Measurements from ENCODE around the gene XPR1. TPM values are rescaled to one million over a fixed set of nuclear protein-coding genes. Genes with fewer than 3 reads are reported as not detected.
"Not testable (repeated sequence)": the region's sequence is repeated elsewhere in the genome, so short reads cannot be mapped to it uniquely, and the experiment has no call there.

XPR1 gene
- total RNA-seq, 2 experiments from 2014 or later = 19.9 to 20.5 TPM

GRCh38 chr1:180639871-180640270 is 8.0 kb downstream of the XPR1 start:
- Mint-ChIP-seq H3K36me3 (ENCODE audit: low read depth) (peaks cover 4% of the 10 kb centered on the region), H3K27me3 (no peaks in the 10 kb centered on the region), H3K27ac (no peak overlapping the region), H3K9me3 (no peaks in the 10 kb centered on the region), H3K4me3 (no peak overlapping the region), H3K4me1 (no peaks in the 10 kb centered on the region)
- DNase-seq = no peak
- ChIA-PET POLR2A (no interaction called here), CTCF (no interaction called here)

GRCh38 chr1:180640531-180640949 is 8.7 kb downstream of the XPR1 start:
- Mint-ChIP-seq H3K4me3 (no peak overlapping the region), H3K27me3 (no peaks in the 10 kb centered on the region), H3K9me3 (no peaks in the 10 kb centered on the region), H3K36me3 (ENCODE audit: low read depth) (peaks cover 4% of the 10 kb centered on the region), H3K4me1 (no peaks in the 10 kb centered on the region), H3K27ac (no peak overlapping the region)
- ChIA-PET POLR2A (interaction anchor here (1.0 kb wide), 1 partner anchor 9 kb away, joined by 3 read pairs; no protein-coding TSS in a partner anchor), CTCF (interaction anchor here (1.0 kb wide), 1 partner anchor 125 kb away, joined by 4 read pairs; no protein-coding TSS in a partner anchor)
- DNase-seq = no peak

DNA sequence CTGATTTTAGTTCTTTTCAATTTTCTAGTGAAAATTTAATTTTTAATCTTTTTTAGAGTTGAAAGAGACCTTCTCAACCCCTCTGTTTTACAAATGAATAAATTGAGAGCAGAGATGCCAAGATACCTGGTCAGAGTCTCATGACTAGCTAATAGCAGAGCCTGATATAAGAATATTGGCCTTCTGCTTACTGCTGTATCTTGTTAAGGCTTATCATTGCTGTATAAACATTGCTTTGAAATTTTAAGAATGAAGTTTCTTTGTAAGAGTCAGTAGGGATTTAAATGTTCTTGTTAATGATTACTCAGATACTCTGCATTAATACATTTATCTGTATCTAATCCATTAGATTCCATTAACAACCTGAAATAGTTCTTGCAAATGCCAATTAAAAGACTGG is 9.8 kb downstream of the XPR1 start:
- Mint-ChIP-seq H3K27me3 (no peaks in the 10 kb centered on the region), H3K27ac (no peak overlapping the region), H3K4me3 (no peak overlapping the region), H3K4me1 (peaks cover 9% of the 10 kb centered on the region), H3K9me3 (no peaks in the 10 kb centered on the region), H3K36me3 (ENCODE audit: low read depth) (peaks cover 4% of the 10 kb centered on the region)
- no peak for DNase-seq
- ChIA-PET CTCF (interaction anchor here (1.6 kb wide), 1 partner anchor 221 kb away, joined by 4 read pairs; no protein-coding TSS in a partner anchor), POLR2A (interaction anchor here (1.0 kb wide), 1 partner anchor 10 kb away, joined by 3 read pairs; no protein-coding TSS in a partner anchor)

DNA sequence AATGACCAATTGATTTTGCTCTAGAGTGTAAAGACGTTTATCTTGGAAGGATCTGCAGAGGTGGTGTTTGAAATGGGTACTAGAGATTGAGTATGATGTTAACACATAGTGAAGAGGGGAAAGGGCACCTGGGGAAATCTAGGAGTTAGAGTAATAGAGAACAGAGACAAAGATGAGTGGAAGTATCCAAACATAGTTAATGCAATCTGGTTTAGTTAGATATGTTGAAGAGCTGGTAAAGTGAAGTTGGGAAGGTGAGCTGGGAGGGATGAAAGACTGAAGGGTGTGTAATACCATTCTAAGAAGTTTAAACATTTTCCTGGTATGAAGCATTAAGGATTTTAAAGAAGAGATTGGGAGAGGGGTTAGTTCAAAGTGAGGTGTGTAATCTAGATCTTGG is 11.0 kb downstream of the XPR1 start:
- DNase-seq = no peak
- H3K27me3 Mint-ChIP-seq = no peaks in the 10 kb centered on the region
- no peaks in the 10 kb centered on the region for H3K9me3 Mint-ChIP-seq
- ChIA-PET POLR2A (no interaction called here), CTCF (interaction anchor here (1.6 kb wide), 1 partner anchor 219 kb away, joined by 4 read pairs; no protein-coding TSS in a partner anchor)
- H3K36me3 Mint-ChIP-seq (ENCODE audit: low read depth) = peaks cover 4% of the 10 kb centered on the region
- H3K27ac Mint-ChIP-seq = no peak overlapping the region
- H3K4me3 Mint-ChIP-seq = no peak overlapping the region
- peaks cover 9% of the 10 kb centered on the region for H3K4me1 Mint-ChIP-seq

DNA sequence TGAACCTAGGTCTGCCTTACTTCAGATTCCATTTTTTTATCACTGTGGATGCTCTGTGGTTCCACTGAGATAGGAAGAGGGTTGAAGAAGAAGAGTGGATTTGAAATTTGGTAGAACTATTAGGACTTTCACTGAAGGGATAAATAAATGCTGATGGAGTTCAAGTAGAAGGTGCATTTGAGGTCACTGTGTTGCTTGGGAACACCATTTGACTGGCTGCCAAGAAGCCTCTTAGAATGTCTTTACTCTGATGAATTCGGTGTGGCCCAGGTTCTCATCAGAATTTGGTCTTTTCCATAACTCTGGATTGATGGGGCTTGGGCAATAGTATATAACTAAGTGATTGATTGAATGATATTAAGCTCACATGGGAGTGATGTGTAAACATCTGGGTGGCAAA is 11.9 kb downstream of the XPR1 start:
- CTCF ChIA-PET = no interaction called here
- POLR2A ChIA-PET = no interaction called here

DNA sequence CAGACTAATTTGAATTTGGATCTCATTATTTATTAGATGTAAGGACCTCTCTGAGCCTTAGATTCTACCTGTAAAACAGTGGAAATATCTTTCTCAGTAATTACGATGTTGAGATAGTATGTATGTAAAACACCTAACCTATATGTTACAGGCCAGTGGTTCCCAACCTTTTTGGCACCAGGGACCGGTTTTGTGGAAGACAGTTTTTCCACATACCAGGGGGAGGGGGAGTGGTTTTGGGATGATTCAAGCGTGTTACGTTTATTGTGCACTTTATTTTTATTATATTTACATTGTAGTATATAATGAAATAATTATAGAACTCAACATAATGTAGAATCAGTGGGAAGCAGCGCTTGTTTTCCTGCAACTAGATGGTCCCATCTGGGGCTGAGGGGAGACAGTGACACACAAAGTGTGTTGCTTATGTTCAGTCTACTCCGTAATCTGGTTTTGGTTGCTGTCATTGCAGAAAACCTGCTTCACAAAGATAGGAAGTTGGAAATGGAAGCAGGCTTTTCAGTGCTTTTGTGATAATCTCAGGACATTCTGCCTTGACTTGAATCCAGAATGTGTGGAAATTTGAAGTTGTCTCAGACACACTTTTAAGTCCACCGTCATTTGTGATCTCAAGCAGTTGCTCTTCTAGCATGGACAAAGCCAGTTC is 12.8 kb downstream of the XPR1 start:
- Mint-ChIP-seq H3K4me3 (no peak overlapping the region), H3K27ac (no peak overlapping the region), H3K4me1 (peaks cover 9% of the 10 kb centered on the region), H3K27me3 (no peaks in the 10 kb centered on the region), H3K36me3 (ENCODE audit: low read depth) (peaks cover 4% of the 10 kb centered on the region), H3K9me3 (no peaks in the 10 kb centered on the region)
- CTCF ChIA-PET = no interaction called here
- no peak for DNase-seq
- POLR2A ChIA-PET = interaction anchor here (0.7 kb wide), 1 partner anchor 11 kb away, joined by 3 read pairs; no protein-coding TSS in a partner anchor

More for the DNA sequence above, 11.9 kb downstream of the XPR1 start:
- DNase-seq = no peak
- Mint-ChIP-seq H3K27ac (no peak overlapping the region), H3K9me3 (no peaks in the 10 kb centered on the region), H3K27me3 (no peaks in the 10 kb centered on the region), H3K4me1 (peaks cover 9% of the 10 kb centered on the region), H3K4me3 (no peak overlapping the region), H3K36me3 (ENCODE audit: low read depth) (peaks cover 4% of the 10 kb centered on the region)

DNA sequence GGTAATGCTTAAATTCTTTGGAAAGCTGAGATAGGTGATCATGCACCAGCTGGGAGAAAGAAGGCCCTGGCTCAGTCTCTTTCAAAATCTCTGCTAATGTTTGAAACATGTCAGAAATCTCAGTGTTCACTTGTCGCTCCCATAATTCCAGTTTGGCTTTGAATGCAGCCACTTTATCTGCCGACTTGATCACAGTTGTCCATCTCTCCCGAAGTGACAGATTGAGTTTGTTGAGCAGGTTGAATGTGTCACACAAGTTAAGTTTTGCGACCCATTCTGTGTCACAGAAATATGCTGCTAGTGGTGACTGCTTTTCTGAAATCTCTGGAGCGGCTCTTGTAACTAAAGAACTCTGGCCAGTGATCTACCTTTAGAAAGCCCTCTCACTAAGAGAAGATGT is 13.4 kb downstream of the XPR1 start:
- H3K36me3 Mint-ChIP-seq (ENCODE audit: low read depth); CTCF ChIA-PET; H3K4me1 Mint-ChIP-seq; H3K27me3 Mint-ChIP-seq; H3K27ac Mint-ChIP-seq; H3K4me3 Mint-ChIP-seq; H3K9me3 Mint-ChIP-seq; DNase-seq: not testable (repeated sequence)
- POLR2A ChIA-PET = interaction anchor here (0.7 to 1.1 kb wide), 2 partner anchors 10 to 14 kb away, joined by 3 read pairs; no protein-coding TSS in a partner anchor

DNA sequence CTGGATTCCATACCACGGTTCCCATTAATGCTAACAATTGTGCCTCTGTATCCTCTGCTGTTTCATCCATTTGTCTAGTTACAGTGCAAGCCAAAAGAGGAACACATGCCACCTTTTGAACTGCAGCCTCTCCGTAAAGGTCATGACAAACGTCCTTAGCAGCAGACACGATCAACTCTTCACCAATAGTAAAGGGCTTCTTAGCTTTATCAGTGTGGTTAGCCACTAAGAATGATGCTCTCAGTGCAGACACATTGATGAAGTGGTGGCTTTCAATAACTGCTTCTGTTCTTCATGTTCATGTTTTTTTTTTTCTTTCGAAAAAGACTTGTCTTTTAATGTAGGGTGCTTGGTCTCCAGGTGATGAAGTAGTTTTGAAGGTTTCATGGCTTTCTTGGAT is 14.3 kb downstream of the XPR1 start:
- ChIA-PET CTCF (no interaction called here), POLR2A (interaction anchor here (1.1 kb wide), 1 partner anchor 15 kb away, joined by 3 read pairs; no protein-coding TSS in a partner anchor)
- Mint-ChIP-seq H3K4me1 (peaks cover 9% of the 10 kb centered on the region), H3K27ac (no peak overlapping the region), H3K27me3 (no peaks in the 10 kb centered on the region), H3K9me3 (peaks cover 4% of the 10 kb centered on the region), H3K36me3 (ENCODE audit: low read depth) (peaks cover 7% of the 10 kb centered on the region), H3K4me3 (no peak overlapping the region)
- DNase-seq = no peak

- Mint-ChIP-seq H3K27ac (no peak overlapping the region), H3K9me3 (peaks cover 4% of the 10 kb centered on the region), H3K36me3 (ENCODE audit: low read depth) (peaks cover 7% of the 10 kb centered on the region), H3K27me3 (no peaks in the 10 kb centered on the region), H3K4me1 (peaks cover 9% of the 10 kb centered on the region), H3K4me3 (no peak overlapping the region)
- ChIA-PET POLR2A (no interaction called here), CTCF (no interaction called here)
- no peak for DNase-seq
Measured at GRCh38 chr1:180646547-180646946, 14.7 kb downstream of the XPR1 start.

- Mint-ChIP-seq H3K9me3 (peaks cover 15% of the 10 kb centered on the region), H3K27ac (no peak overlapping the region), H3K4me3 (no peak overlapping the region), H3K36me3 (ENCODE audit: low read depth) (peaks cover 10% of the 10 kb centered on the region), H3K4me1 (no peaks in the 10 kb centered on the region), H3K27me3 (no peaks in the 10 kb centered on the region)
- CTCF ChIA-PET = interaction anchor here (1.2 kb wide), 1 partner anchor 17 kb away, joined by 4 read pairs; no protein-coding TSS in a partner anchor
- POLR2A ChIA-PET = interaction anchor here (0.8 kb wide), 1 partner anchor 81 kb away, joined by 3 read pairs; no protein-coding TSS in a partner anchor
- DNase-seq = no peak
Measured at GRCh38 chr1:180652792-180653191, 21.0 kb downstream of the XPR1 start.

GRCh38 chr1:180662709-180663108 is 30.9 kb downstream of the XPR1 start:
- H3K4me1 Mint-ChIP-seq = no peaks in the 10 kb centered on the region
- peaks cover 67% of the 10 kb centered on the region for H3K36me3 Mint-ChIP-seq (ENCODE audit: low read depth)
- no peak overlapping the region for H3K4me3 Mint-ChIP-seq
- no peaks in the 10 kb centered on the region for H3K27me3 Mint-ChIP-seq
- ChIA-PET POLR2A (no interaction called here), CTCF (no interaction called here)
- H3K9me3 Mint-ChIP-seq = peaks cover 53% of the 10 kb centered on the region
- H3K27ac Mint-ChIP-seq = no peak overlapping the region
- DNase-seq = no peak

DNA sequence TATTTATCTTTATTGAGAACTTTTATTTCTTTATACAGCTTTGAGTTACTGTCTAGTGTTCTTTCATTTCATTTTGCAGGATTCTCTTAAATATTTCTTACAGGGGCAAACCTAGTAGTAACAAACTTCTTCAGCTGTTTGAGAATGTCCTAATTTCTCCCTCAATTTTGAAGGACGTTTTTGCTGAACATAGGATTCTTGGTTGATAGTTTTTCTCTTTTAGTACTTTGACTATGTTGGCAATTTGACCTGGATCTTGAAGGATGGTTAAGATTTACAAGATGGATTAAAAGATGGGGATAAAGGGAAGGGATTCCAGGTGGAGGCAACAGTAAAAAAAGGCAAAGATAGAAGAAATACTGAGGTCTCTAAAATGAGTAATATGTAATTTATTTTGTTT is 38.9 kb downstream of the XPR1 start:
- Mint-ChIP-seq H3K4me1 (peaks cover 6% of the 10 kb centered on the region), H3K27me3 (no peaks in the 10 kb centered on the region)

GRCh38 chr1:180672105-180672504 is 40.3 kb downstream of the XPR1 start:
- no peak for DNase-seq
- Mint-ChIP-seq H3K4me3 (no peak overlapping the region), H3K27ac (no peak overlapping the region), H3K27me3 (no peaks in the 10 kb centered on the region), H3K4me1 (peaks cover 6% of the 10 kb centered on the region), H3K36me3 (ENCODE audit: low read depth) (peaks cover 32% of the 10 kb centered on the region), H3K9me3 (peaks cover 22% of the 10 kb centered on the region)
- ChIA-PET POLR2A (no interaction called here), CTCF (no interaction called here)

More for the DNA sequence above, 38.9 kb downstream of the XPR1 start:
- POLR2A ChIA-PET = no interaction called here
- Mint-ChIP-seq H3K4me3 (no peak overlapping the region), H3K27ac (no peak overlapping the region), H3K36me3 (ENCODE audit: low read depth) (peaks cover 40% of the 10 kb centered on the region), H3K9me3 (peaks cover 28% of the 10 kb centered on the region)
- CTCF ChIA-PET = no interaction called here
- no peak for DNase-seq

GRCh38 chr1:180672505-180672904 is 40.7 kb downstream of the XPR1 start:
- Mint-ChIP-seq H3K36me3 (ENCODE audit: low read depth) (peaks cover 28% of the 10 kb centered on the region), H3K27me3 (no peaks in the 10 kb centered on the region)
- POLR2A ChIA-PET = no interaction called here

More at GRCh38 chr1:180672505-180672904, 40.7 kb downstream of the XPR1 start:
- Mint-ChIP-seq H3K4me1 (peaks cover 6% of the 10 kb centered on the region), H3K27ac (no peak overlapping the region), H3K4me3 (no peak overlapping the region), H3K9me3 (peaks cover 18% of the 10 kb centered on the region)
- CTCF ChIA-PET = no interaction called here
- no peak for DNase-seq

All from activated CD4-positive, alpha-beta memory T cell treated with anti-CD3 and anti-CD28 coated beads, Interleukin-2, amount 10 ng/mL, durations not matched to agents 7 days and 5 days (primary cell).